K562 (cell line): ENCODE data around the gene HOXC11. TPM values are rescaled to one million over a fixed set of nuclear protein-coding genes. Genes with fewer than 3 reads are reported as not detected.

Experiments used
- ATAC-seq: fragments of 200-7000 bp; cut with Tn5 transposase; 3 replicates; pipeline ENCODE4 v1.9.1; 2020; ENCODE audit warnings: moderate library complexity
- BruUV-seq: library from RNA; stranded (reverse); fragments of 400-500 nt; replicated peaks from 2 replicates; lab custom pipeline; 2021; lab: Mats Ljungman, UMichigan
- CTCF ChIA-PET: fragments of 300-600 bp; formaldehyde crosslinking; extraction: SDS; loops from one replicate; lab custom pipeline; 2021; ENCODE audit warnings: low intra/inter-chr PET ratio; lab: Yijun Ruan, JAX
- POLR2A ChIA-PET: fragments of 300-600, 350-650 bp; sonication (Branson Sonifier 250); formaldehyde crosslinking; extraction: SDS; loops from one replicate; lab custom pipeline; 2021; ENCODE audit warnings: antibody characterized with exemption, inconsistent platforms; lab: Yijun Ruan, JAX
- DNase-seq, 4 experiments: peaks; one replicate each; pipeline versions ENCODE4 v3.0.0 to v3.0.0-alpha.2; 2011 to 2018; ENCODE audit warnings: low spot score in 3 of 4, mixed read lengths in 3 of 4; ENCODE audit errors: extremely low read depth in 1 of 4
- FAIRE-seq: peaks from 2 replicates; lab custom pipeline; 2011; peaks lifted over from hg19 to GRCh38; lab: Jason Lieb, UNC
- H2AFZ ChIP-seq: 2 replicates; pipeline ENCODE4 v1.6.0; 2011; ENCODE audit warnings: low read depth, low read length, control low read depth, inconsistent platforms
- H3K27ac ChIP-seq: fragments of 200-600 bp; 3 replicates; pipeline ENCODE4 v1.8.0; 2011; ENCODE audit warnings: low read depth, mild to moderate bottlenecking, control low read depth, inconsistent platforms, low read length, moderate library complexity, mixed read lengths; ENCODE audit errors: extremely low read depth
- H3K27me3 ChIP-seq, 2 experiments: fragments of 300-600 bp in 1 of 2; 2 replicates in 1 of 2; 3 replicates in 1 of 2; pipeline versions ENCODE4 v1.6.0 to v1.8.0; 2011; ENCODE audit warnings: inconsistent platforms in 2 of 2, low read length in 2 of 2, mild to moderate bottlenecking in 1 of 2, mixed read lengths in 1 of 2, moderate library complexity in 1 of 2; ENCODE audit not compliant: control insufficient read depth in 2 of 2, insufficient read depth in 2 of 2
- H3K36me3 ChIP-seq: fragments of 300-600 bp; 3 replicates; pipeline ENCODE4 v1.8.0; 2011; ENCODE audit warnings: mild to moderate bottlenecking, low read length, inconsistent platforms; ENCODE audit not compliant: control insufficient read depth, insufficient read depth
- H3K4me1 ChIP-seq, 2 experiments: fragments of 200-600 bp in 1 of 2; replicated peaks in 1 of 2; 2 replicates in 1 of 2; 3 replicates in 1 of 2; pipeline versions ENCODE4 v1.5.1 to v1.8.0; 2011; ENCODE audit warnings: inconsistent platforms in 2 of 2, low read length in 2 of 2, mild to moderate bottlenecking in 1 of 2, mixed read lengths in 1 of 2, moderate library complexity in 1 of 2; ENCODE audit not compliant: control insufficient read depth in 2 of 2, insufficient read depth in 2 of 2
- H3K4me2 ChIP-seq: 2 replicates; pipeline ENCODE4 v1.6.1; 2011; ENCODE audit warnings: low read length, control low read depth, inconsistent platforms, mixed read lengths; ENCODE audit not compliant: insufficient read depth
- H3K4me3 ChIP-seq: fragments of 200-600 bp; sonication (generic), shearing (Covaris generic); 2 replicates; pipeline ENCODE4 v1.5.1; 2016; ENCODE audit warnings: control low read depth, inconsistent platforms
- H3K79me2 ChIP-seq: fragments of 200-600 bp; 3 replicates; pipeline ENCODE4 v1.8.0; 2011; ENCODE audit warnings: low read length, inconsistent platforms; ENCODE audit not compliant: control insufficient read depth, insufficient read depth
- H3K9ac ChIP-seq, 2 experiments: 2 replicates each; pipeline versions ENCODE4 v1.6.0 to v1.6.1; 2011; ENCODE audit warnings: low read depth in 2 of 2, low read length in 2 of 2, control low read depth in 1 of 2, inconsistent platforms in 1 of 2, mild to moderate bottlenecking in 1 of 2, mixed read lengths in 1 of 2; ENCODE audit not compliant: insufficient read depth in 1 of 2
- H3K9me1 ChIP-seq: one replicate; pipeline ENCODE4 v1.6.0; 2011; ENCODE audit warnings: inconsistent platforms, mild to moderate bottlenecking, low read length, moderate library complexity; ENCODE audit not compliant: control insufficient read depth, insufficient read depth
- H3K9me3 ChIP-seq: replicated peaks from 2 replicates; pipeline ENCODE4 v1.5.1; 2011; ENCODE audit warnings: low read depth, low read length, inconsistent platforms; ENCODE audit not compliant: control insufficient read depth, insufficient read depth
- H4K20me1 ChIP-seq: replicated peaks from 2 replicates; pipeline ENCODE4 v1.6.1; 2011; ENCODE audit warnings: low read length, inconsistent platforms, mixed read lengths; ENCODE audit not compliant: control insufficient read depth, insufficient read depth
- AFF1 ChIP-seq, 2 experiments: fragments of 450-650 bp; IDR thresholded peaks; 2 replicates each; pipeline ENCODE4 v1.6.1; 2018; ENCODE audit warnings: mild to moderate bottlenecking in 2 of 2, low read depth in 1 of 2; ENCODE audit not compliant: partially characterized antibody in 2 of 2
- ARID2 ChIP-seq: fragments of 450-650 bp; IDR thresholded peaks from 2 replicates; pipeline ENCODE4 v1.6.1; 2017; ENCODE audit warnings: antibody characterized with exemption, mild to moderate bottlenecking
- ELK1 ChIP-seq: sonication (generic); formaldehyde crosslinking; IDR thresholded peaks from 2 replicates; pipeline ENCODE4 v1.8.1; 2022; ENCODE audit warnings: missing genetic modification reagents
- EZH2 ChIP-seq: IDR thresholded peaks from 2 replicates; pipeline ENCODE4 v1.6.1; 2012; ENCODE audit warnings: low read depth, mild to moderate bottlenecking, inconsistent platforms, low read length, borderline replicate concordance
- KDM5B ChIP-seq: fragments of 200-600 bp; sonication (generic); IDR thresholded peaks from 2 replicates; pipeline ENCODE4 v1.6.1; 2012; ENCODE audit warnings: low read depth, mild to moderate bottlenecking, moderate library complexity, low read length, control low read depth, inconsistent platforms; ENCODE audit not compliant: insufficient replicate concordance
- MLLT1 ChIP-seq, 2 experiments: fragments of 450-650 bp; IDR thresholded peaks; 2 replicates each; pipeline ENCODE4 v1.6.1; 2016
- NCOR1 ChIP-seq: fragments of 450-650 bp; IDR thresholded peaks from 2 replicates; pipeline ENCODE4 v1.6.1; 2016; ENCODE audit warnings: mild to moderate bottlenecking, moderate library complexity
- NUFIP1 ChIP-seq: fragments of 450-650 bp; IDR thresholded peaks from 2 replicates; pipeline ENCODE4 v1.6.1; 2018; ENCODE audit not compliant: partially characterized antibody
- PURB ChIP-seq: sonication (generic); formaldehyde crosslinking; IDR thresholded peaks from 2 replicates; pipeline ENCODE4 v1.9.0; 2021; ENCODE audit warnings: low read depth, mild to moderate bottlenecking, missing genetic modification reagents
- SMAD3 ChIP-seq: fragments of 450-650 bp; formaldehyde crosslinking; conservative IDR thresholded peaks from 2 replicates; pipeline ENCODE4 v1.4.0; 2020; ENCODE audit warnings: mild to moderate bottlenecking
- SMARCE1 ChIP-seq: fragments of 450-650 bp; IDR thresholded peaks from 2 replicates; pipeline ENCODE4 v1.7.1; 2016; ENCODE audit warnings: mild to moderate bottlenecking
- SNRNP70 ChIP-seq: fragments of 200-400 bp; formaldehyde crosslinking; optimal IDR thresholded peaks from 2 replicates; pipeline ENCODE3; 2017; ENCODE audit warnings: low read depth, low read length
- U2AF2 ChIP-seq: fragments of 200-400 bp; formaldehyde crosslinking; optimal IDR thresholded peaks from 2 replicates; pipeline ENCODE3; 2017; ENCODE audit warnings: low read depth, mild to moderate bottlenecking, low read length
- ZNF140 ChIP-seq: fragments of 250-450 bp; sonication (Bioruptor Pico); IDR thresholded peaks from 2 replicates; pipeline ENCODE4 v1.8.0; 2021; ENCODE audit warnings: moderate library complexity, mild to moderate bottlenecking, inconsistent platforms
- WGBS: fragments of 100-300 bp; shearing (Covaris generic); methylation state at CpG from one replicate; pipeline ENCODE4 v1.1.6; 2016; ENCODE audit warnings: low coverage, mixed read lengths; ENCODE audit not compliant: insufficient coverage; ENCODE audit errors: missing lambda C conversion rate; 5-methylcytosine and 5-hydroxymethylcytosine counted together
- in situ Hi-C: fragments of 300-500 bp; cut with MboI; formaldehyde crosslinking; loops from 4 replicates; pipeline ENCODE4 v1.15.0; 2018; ENCODE audit warnings: inconsistent platforms, mixed read lengths
- intact Hi-C: fragments of 100-400 bp; cut with micrococcal nuclease; formaldehyde crosslinking; loops from 2 replicates; pipeline ENCODE4 v1.14.2; 2022
- polyA plus RNA-seq, 8 experiments: library from polyadenylated mRNA; depleted of rRNA in 4 of 8; stranded (reverse) in 5 of 8; unstranded in 3 of 8; fragments of >200 nt; fragmentation: Nextera tagmentation in 2 of 8; fragmentation: Illumina TruSeq in 1 of 8; extraction: Ambion mirVana in 2 of 8; extraction: Trizol in 1 of 8; gene quantifications; 2 replicates each; pipeline versions ENCODE4 v1.2.1 to v1.2.3, GENCODE V29; 2011 to 2014; ENCODE audit warnings: inconsistent platforms in 1 of 8, missing spikeins in 1 of 8
- total RNA-seq, 7 experiments: library from RNA; depleted of rRNA in 6 of 7; stranded (reverse); fragments of >200 nt in 6 of 7; fragmentation: Illumina TruSeq in 2 of 7; extraction: Trizol in 2 of 7; gene quantifications; 2 replicates each; pipeline versions ENCODE4 v1.2.1 to v1.2.3, GENCODE V29; 2011 to 2021; ENCODE audit warnings: low replicate concordance in 1 of 7

HOXC11 gene
- total and polyA plus RNA-seq, 9 of the 15 experiments (the other 6 are each of a cell fraction or from before 2014, with no cell fraction given): not detected

GRCh38 chr12:54017027-54017788 is 44.3 kb downstream of the HOXC11 start:
- CTCF ChIA-PET: interaction anchor here (1.0 kb wide), 1 partner anchor 12 kb away, joined by 3 read pairs; no protein-coding TSS in a partner anchor
- TF ChIP-seq PURB (CRISPR knock-in tag): no peak
- TF ChIP-seq U2AF2: no peak
- TF ChIP-seq SMARCE1: peak; percentile 62
- no peak for TF ChIP-seq ARID2
- TF ChIP-seq NUFIP1: no peak
- TF ChIP-seq MLLT1 (IDR thresholded peaks at IDR 0.05): 0 out of 4 replicates have a peak, but pooled peaks of 1 of the 2 experiments have one; percentile 63
- TF ChIP-seq NCOR1: no peak
- TF ChIP-seq EZH2: no peak
- TF ChIP-seq SNRNP70: no peak
- peak in 1 of 2 experiments; percentile 44 for TF ChIP-seq AFF1 (IDR thresholded peaks at IDR 0.05; ENCODE audit: low read depth in 1 of 2, partially characterized antibody in 2 of 2)
- no peak for TF ChIP-seq SMAD3 (CRISPR knock-in tag)
- TF ChIP-seq KDM5B: no peak
- TF ChIP-seq ZNF140 (CRISPR knock-in tag): no peak
- no peak for TF ChIP-seq ELK1 (CRISPR knock-in tag)

More at GRCh38 chr12:54017027-54017788, 44.3 kb downstream of the HOXC11 start:
- ATAC-seq (peak; percentile 59), FAIRE-seq (no peak), DNase-seq (peak in 3 of 4 experiments; percentile 35 to 56 (median 49))
- Histone ChIP-seq H3K79me2 (peaks cover 3% of the 10 kb centered on the region; the same call in 2 of the 3 replicates), H3K9me1 (no peaks in the 10 kb centered on the region), H3K4me3 (peak overlapping the region; percentile 60), H4K20me1 (no peaks in the 10 kb centered on the region), H3K4me2 (peak overlapping the region; percentile 91), H3K4me1 (peaks cover 10 to 44% of the 10 kb centered on the region in 2 experiments), H3K27ac (peak overlapping the region; percentile 86), H2AFZ (peak overlapping the region; percentile 97), H3K9ac (peak overlapping the region; percentile 82 to 98), H3K27me3 (no peaks in the 10 kb centered on the region), H3K9me3 (no peaks in the 10 kb centered on the region), H3K36me3 (no peaks in the 10 kb centered on the region)
- intact Hi-C loops: loop anchor here (10.0 kb wide), 1 partner anchor 278 kb away; no protein-coding TSS in a partner anchor
- TSS peak; percentile 92 for BruUV-seq
- in situ Hi-C loops: no loop called here
- 2% methylated on average over 19 of the region's 24 CpGs for WGBS
- POLR2A ChIA-PET: interaction anchor here (0.5 to 2.1 kb wide), 12 partner anchors 9 to 354 kb away, joined by 3 to 10 read pairs (median 4); partner anchors contain the start of genes HOXC5, HOXC6 and HOXC8
